NCI-H2227 (cell line): ENCODE results near the gene ROBO1.

Experiments
- DNase-seq: peaks from one replicate; lab custom pipeline; 2025; ENCODE audit not compliant: unreplicated experiment; lab: John Stamatoyannopoulos, UW

ROBO1 gene

GRCh38 chr3:78937475-78937874 is 830.3 kb downstream of the ROBO1 start:
- DNase-seq: no peak

- DNase-seq: no peak
Observed at GRCh38 chr3:78927759-78928158, 840.0 kb downstream of the ROBO1 start.

- DNase-seq: no peak
Observed at GRCh38 chr3:78926523-78926922, 841.3 kb downstream of the ROBO1 start.

GRCh38 chr3:78924711-78925110 is 843.1 kb downstream of the ROBO1 start:
- no peak for DNase-seq

GRCh38 chr3:78919021-78919755 is 848.6 kb downstream of the ROBO1 start:
- no peak for DNase-seq

- DNase-seq: no peak
Observed at GRCh38 chr3:78918361-78919020, 849.3 kb downstream of the ROBO1 start.

GRCh38 chr3:78917536-78917935 is 850.3 kb downstream of the ROBO1 start:
- no peak for DNase-seq

GRCh38 chr3:78913711-78914110 is 854.1 kb downstream of the ROBO1 start:
- no peak for DNase-seq

GRCh38 chr3:78912687-78913086 is 855.1 kb downstream of the ROBO1 start:
- DNase-seq: no peak

- peak; percentile 12 for DNase-seq
Observed at GRCh38 chr3:78912259-78912658, 855.5 kb downstream of the ROBO1 start.

GRCh38 chr3:78911394-78911793 is 856.4 kb downstream of the ROBO1 start:
- no peak for DNase-seq

GRCh38 chr3:78908236-78908635 is 859.6 kb downstream of the ROBO1 start:
- no peak for DNase-seq

GRCh38 chr3:78907367-78907766 is 860.4 kb downstream of the ROBO1 start:
- no peak for DNase-seq

- DNase-seq: no peak
Observed at GRCh38 chr3:78906930-78907329, 860.9 kb downstream of the ROBO1 start.

GRCh38 chr3:78906245-78906644 is 861.6 kb downstream of the ROBO1 start:
- DNase-seq: no peak

- no peak for DNase-seq
Observed at GRCh38 chr3:78905700-78906099, 862.1 kb downstream of the ROBO1 start.

GRCh38 chr3:78901544-78901943 is 866.3 kb downstream of the ROBO1 start:
- DNase-seq: no peak

GRCh38 chr3:78900880-78901279 is 866.9 kb downstream of the ROBO1 start:
- DNase-seq: no peak

- DNase-seq: no peak
Observed at GRCh38 chr3:78900426-78900825, 867.4 kb downstream of the ROBO1 start.

GRCh38 chr3:78895528-78895927 is 872.3 kb downstream of the ROBO1 start:
- DNase-seq: no peak

GRCh38 chr3:78894787-78895186 is 873.0 kb downstream of the ROBO1 start:
- DNase-seq: no peak

GRCh38 chr3:78893161-78893560 is 874.6 kb downstream of the ROBO1 start:
- DNase-seq: no peak

GRCh38 chr3:78889348-78889747 is 878.5 kb downstream of the ROBO1 start:
- no peak for DNase-seq
